GM18951 (cell line): ENCODE measurements around the gene STK32C.
A peak's percentile ranks its signal among the peaks of the same experiment; 100 is the strongest.
"Not testable (repeated sequence)": the region's sequence is repeated elsewhere in the genome, so short reads cannot be mapped to it uniquely, and the experiment has no call there.

Experiments
- POLR2A ChIP-seq: IDR thresholded peaks from 4 replicates; pipeline ENCODE4 v1.6.1; 2011; ENCODE audit warnings: mild to moderate bottlenecking; ENCODE audit not compliant: insufficient read length, insufficient read depth; ENCODE audit errors: extremely low read depth
- in situ Hi-C: fragments of 300-500 bp; cut with MboI; formaldehyde crosslinking; loops from one replicate; pipeline ENCODE4 v1.12.0; 2022; ENCODE audit warnings: low sequenced_read_pairs, mixed read lengths, inconsistent platforms; ENCODE audit not compliant: unreplicated experiment

STK32C gene

GRCh38 chr10:132346806-132347205 lies 39.1 kb upstream of the STK32C start:
- in situ Hi-C loops, result no loop called here
- no peak for TF ChIP-seq POLR2A

DNA sequence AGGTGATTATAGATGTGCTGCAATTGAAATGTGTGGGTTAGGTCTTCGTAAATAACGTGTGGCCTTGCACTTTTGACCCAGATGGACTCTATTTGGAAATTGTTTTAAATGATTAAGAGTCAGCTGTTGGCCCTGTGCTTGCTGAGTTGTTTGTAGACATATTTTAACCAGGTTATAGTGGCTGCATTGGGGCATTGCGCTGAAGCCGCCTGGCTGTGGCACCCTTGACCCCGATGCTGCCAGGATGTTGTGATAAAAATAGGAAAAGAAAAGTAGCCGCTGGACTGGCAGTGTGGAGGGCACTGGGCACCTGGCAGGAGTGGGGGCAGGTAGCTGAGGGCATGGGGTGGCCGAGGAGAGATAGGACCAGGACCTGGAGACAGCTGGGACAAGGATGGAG lies 37.6 kb upstream of the STK32C start:
- no peak for TF ChIP-seq POLR2A
- in situ Hi-C loops, result no loop called here

DNA sequence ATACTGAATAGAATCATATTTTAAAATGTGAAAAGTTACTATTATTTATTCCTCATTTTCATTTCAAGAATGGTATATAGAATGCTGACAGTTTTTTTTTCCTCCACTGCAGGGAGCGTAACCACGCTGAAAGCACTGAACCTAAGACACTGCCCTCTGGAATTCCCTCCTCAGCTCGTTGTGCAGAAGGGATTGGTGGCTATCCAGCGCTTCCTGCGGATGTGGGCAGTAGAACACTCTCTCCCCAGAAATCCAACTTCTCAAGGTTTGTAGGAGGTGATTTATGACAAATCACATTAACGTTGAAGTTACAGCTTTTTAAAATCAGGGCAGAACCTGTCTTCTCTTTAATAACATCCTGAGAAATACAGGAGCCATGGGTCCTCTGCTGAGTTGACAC lies 36.6 kb upstream of the STK32C start:
- no peak for TF ChIP-seq POLR2A
- in situ Hi-C loops, result no loop called here

DNA sequence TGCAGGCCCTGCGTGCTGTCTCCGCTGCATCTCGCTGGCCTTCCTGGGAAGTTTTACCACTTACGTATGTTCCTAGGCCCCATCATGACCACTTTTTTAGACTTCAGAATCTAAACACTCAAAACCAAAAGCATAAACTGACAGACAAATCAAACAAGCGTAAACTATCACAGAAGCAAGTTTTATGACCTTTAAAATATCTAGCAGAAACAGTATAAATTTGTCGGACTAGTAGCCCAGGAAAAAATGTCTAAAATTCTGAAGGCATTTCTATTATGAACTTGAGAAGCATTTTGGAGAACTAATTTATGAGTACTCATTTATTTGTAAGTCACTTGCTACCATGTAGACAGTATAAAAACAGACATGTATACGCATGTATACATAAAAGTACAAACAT lies 34.8 kb upstream of the STK32C start:
- in situ Hi-C loops, result no loop called here
- TF ChIP-seq POLR2A, result no peak

DNA sequence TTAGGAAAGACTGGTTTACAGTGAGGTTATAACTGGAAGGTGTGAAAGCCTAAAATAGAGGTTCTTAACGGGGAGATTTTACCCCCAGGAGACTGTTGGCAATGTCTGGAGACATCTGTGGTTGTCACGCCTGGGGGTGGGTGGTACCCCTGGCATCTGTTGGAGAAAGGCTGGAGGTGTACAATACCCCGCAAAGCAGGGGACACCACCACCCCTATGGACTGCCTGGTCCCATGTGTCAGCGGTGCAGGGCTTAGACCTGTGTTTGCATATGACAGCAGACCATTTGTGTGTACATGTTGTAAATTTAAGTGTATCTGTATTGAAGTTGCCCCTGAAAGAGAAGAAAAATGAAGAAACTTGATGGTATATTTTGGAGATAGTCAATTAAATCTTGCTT lies 34.0 kb upstream of the STK32C start:
- TF ChIP-seq POLR2A, result no peak
- in situ Hi-C loops, result no loop called here

DNA sequence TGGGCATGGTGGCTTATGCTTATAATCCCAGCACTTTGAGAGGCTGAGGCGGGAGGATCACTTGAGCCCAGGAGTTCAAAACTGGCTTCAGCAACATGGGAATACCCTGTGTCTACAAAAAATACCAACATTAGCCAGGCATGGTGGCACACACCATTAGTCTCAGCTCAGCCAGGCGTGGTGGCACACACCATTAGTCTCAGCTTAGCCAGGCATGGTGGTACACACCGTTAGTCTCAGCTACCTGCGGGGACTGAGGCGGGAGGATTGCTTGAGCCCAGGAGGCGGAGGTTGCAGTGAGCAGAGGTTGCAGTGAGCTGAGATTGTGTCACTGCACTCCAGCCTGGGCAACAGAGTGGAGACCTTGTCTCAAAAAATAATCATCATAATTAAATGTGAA lies 33.3 kb upstream of the STK32C start:
- no peak for TF ChIP-seq POLR2A
- in situ Hi-C loops, result no loop called here

DNA sequence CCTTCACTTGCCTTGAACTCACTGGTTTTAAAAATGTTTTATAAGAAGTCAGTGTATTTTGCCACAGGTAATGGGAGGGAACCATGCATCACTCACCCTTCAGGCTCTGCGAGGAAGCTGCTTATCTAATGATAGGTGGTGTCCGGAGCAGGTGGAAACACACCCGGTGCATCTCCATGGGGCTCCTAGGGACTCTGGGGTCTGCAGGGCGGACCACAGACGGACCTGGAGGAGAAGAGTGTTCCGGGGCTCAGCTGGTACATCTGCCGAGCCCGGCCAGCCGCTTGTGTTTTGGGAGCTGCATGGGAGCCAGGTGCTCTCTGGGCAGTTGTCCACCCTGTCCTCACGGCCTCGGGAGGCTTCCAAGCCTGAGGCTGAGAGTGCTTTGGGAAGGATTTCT lies 31.5 kb upstream of the STK32C start:
- in situ Hi-C loops, result no loop called here
- no peak for TF ChIP-seq POLR2A

- TF ChIP-seq POLR2A, result no peak
- in situ Hi-C loops, result no loop called here
These were observed 31.1 kb upstream of the STK32C start for GRCh38 chr10:132338876-132339275.

DNA sequence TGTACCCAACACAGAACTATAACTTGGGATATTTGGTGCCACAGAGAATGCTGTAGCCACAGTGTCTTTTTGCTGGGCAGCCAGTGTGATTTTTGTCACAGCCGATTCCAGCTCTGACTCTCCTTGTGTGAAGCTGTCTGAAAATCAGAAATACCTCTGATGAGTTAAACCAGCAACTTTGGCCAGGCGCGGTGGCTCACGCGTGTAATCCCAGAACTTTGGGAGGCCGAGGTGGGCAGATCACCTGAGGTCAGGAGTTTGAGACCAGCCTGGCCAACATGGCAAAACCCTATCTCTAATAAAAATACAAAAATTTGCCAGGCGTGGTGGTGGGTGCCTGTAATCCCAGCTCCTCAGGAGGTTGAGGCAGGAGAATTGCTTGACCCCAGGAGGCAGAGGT lies 30.1 kb upstream of the STK32C start:
- in situ Hi-C loops, result not testable (repeated sequence)

DNA sequence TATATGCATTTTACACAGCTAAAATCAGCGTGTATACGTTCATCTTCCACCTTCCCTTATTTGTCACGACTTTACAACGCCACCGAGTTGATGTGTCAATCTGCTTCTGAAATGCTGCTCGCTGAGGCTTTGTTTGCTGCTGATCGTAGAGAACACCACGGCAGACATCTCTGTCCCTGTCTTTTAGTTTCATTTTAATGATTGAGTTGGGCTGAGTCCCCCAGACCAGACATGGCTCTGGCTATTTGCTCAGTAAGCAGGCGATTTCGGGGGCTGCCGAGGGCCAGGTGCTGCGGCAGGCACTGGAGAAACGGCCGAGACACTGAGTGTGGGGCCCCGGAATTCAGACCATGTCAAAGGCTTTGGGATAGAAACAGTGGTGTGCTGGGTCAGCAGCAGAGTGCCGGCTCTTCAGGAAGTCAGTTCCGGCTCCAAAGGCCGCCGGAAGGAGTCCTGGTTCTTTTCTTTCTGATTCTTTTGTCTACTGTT lies 29.2 kb upstream of the STK32C start:
- TF ChIP-seq POLR2A, result peak; percentile 45
- in situ Hi-C loops, result no loop called here

DNA sequence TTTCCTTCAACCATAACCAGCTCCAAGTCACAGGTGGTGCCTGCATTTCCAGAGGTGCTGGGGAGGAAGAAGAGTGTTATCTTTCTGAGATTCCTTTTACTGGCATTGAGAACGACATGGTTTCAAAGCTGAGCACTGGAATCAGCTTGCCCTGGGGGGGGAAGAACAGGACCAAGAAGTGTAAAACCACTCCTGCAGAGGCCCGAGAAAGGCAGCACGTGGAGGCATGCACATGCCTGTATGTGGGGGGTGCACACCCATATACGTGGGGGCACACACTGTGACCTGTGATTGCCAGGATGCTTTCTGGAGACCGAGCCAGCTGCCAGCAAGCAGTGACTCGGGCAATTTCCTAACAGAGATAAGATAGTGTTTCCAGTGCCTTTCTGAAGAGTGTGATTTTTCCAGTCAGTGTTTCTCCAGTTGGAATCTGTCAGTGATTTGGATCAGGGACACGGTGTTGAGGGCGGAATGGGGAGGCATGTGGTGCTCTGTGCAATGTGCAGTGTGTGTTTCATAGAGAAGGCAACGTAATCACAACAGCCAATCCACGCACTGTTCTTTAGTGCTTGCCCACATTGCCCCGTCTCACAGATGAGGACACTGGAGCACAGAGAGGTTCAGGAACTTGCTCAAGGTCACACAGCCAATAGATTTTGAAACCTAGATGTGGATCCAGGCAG lies 28.5 kb upstream of the STK32C start:
- no peak for TF ChIP-seq POLR2A
- in situ Hi-C loops, result no loop called here

- peak; percentile 14 for TF ChIP-seq POLR2A
- in situ Hi-C loops, result no loop called here
These were observed 27.7 kb upstream of the STK32C start for GRCh38 chr10:132335189-132336063.

DNA sequence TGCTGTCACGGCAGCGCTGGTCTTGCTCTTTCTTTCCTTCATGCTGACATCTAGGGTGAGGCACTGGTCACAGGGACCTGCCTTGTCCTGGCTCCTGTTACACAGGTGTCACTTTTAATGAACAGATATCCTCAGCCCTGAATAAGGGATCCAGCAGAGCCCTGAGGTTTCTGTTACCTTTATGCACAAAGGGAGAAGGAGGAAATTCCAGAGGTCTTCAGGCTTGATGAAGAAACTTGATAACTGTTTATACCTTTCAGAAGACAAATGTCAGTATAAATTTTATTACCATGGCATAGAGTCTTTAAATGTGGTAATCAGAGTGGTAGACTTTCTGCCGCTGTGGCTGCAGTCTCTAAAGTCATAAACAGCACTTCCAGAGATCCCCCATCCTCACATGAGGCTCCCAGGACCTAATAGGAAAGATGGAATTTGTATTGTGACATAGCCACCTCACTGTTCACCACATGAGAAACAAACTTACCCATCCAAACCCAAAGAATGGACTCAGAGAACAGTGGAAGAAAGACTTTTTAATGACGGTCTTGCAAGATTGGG lies 27.0 kb upstream of the STK32C start:
- no peak for TF ChIP-seq POLR2A
- in situ Hi-C loops, result no loop called here

GRCh38 chr10:132333386-132333785 lies 25.6 kb upstream of the STK32C start:
- TF ChIP-seq POLR2A, result no peak
- in situ Hi-C loops, result no loop called here
